DND-41 (cell line): ENCODE results near the gene LGR6.

Experiments used
- ATAC-seq: fragments of 200-7000 bp; cut with Tn5 transposase; 3 replicates; pipeline ENCODE4 v1.9.1; 2021; ENCODE audit warnings: low read depth; ENCODE audit not compliant: insufficient read depth
- DNase-seq: peaks from one replicate; pipeline ENCODE4 v3.0.0-alpha.2; 2020
- H2AFZ ChIP-seq: 2 replicates; pipeline ENCODE4 v1.6.0; 2012; ENCODE audit warnings: low read depth, low read length
- H3K27ac ChIP-seq: 2 replicates; pipeline ENCODE4 v1.5.1; 2012; ENCODE audit warnings: low read length, inconsistent platforms
- H3K27me3 ChIP-seq: fragments of 200-600 bp; sonication (generic); 2 replicates; pipeline ENCODE4 v1.6.0; 2012; ENCODE audit warnings: low read length, mild to moderate bottlenecking, inconsistent platforms; ENCODE audit not compliant: insufficient read depth, poor library complexity
- H3K36me3 ChIP-seq: 2 replicates; pipeline ENCODE4 v1.5.1; 2012; ENCODE audit warnings: low read length, inconsistent platforms; ENCODE audit not compliant: insufficient read depth
- H3K4me1 ChIP-seq: 2 replicates; pipeline ENCODE4 v1.5.1; 2012; ENCODE audit warnings: mild to moderate bottlenecking, low read length; ENCODE audit not compliant: insufficient read depth
- H3K4me2 ChIP-seq: 2 replicates; pipeline ENCODE4 v1.6.0; 2012; ENCODE audit warnings: mild to moderate bottlenecking, moderate library complexity, low read length, inconsistent platforms; ENCODE audit not compliant: insufficient read depth
- H3K4me3 ChIP-seq, 2 experiments: fragments of 200-600 bp in 1 of 2; shearing (Covaris generic) in 1 of 2; 2 replicates each; pipeline ENCODE4 v1.5.1; 2012 to 2016; ENCODE audit warnings: inconsistent platforms in 2 of 2, low read length in 2 of 2, mild to moderate bottlenecking in 2 of 2, low read depth in 1 of 2, moderate library complexity in 1 of 2
- H3K79me2 ChIP-seq: 2 replicates; pipeline ENCODE4 v1.6.0; 2012; ENCODE audit warnings: low read length, inconsistent platforms; ENCODE audit not compliant: insufficient read depth
- H3K9ac ChIP-seq: 2 replicates; pipeline ENCODE4 v1.6.0; 2012; ENCODE audit warnings: low read depth, mild to moderate bottlenecking, inconsistent platforms, low read length, moderate library complexity
- H3K9me3 ChIP-seq: 2 replicates; pipeline ENCODE4 v1.5.1; 2012; ENCODE audit warnings: low read length, moderate library complexity, mild to moderate bottlenecking, inconsistent platforms; ENCODE audit not compliant: insufficient read depth, severe bottlenecking
- H4K20me1 ChIP-seq: 2 replicates; pipeline ENCODE4 v1.6.0; 2012; ENCODE audit warnings: low read length; ENCODE audit not compliant: insufficient read depth
- EZH2 ChIP-seq: IDR thresholded peaks from 3 replicates; pipeline ENCODE4 v1.6.1; 2012; ENCODE audit warnings: borderline replicate concordance, low read depth, mild to moderate bottlenecking, moderate library complexity, low read length, inconsistent platforms; ENCODE audit not compliant: severe bottlenecking
- TF ChIP-seq, protein P1 (sequence below): IDR thresholded peaks from 2 replicates; pipeline ENCODE4 v1.5.1; 2012; ENCODE audit warnings: borderline replicate concordance, low read length, moderate library complexity, mild to moderate bottlenecking; ENCODE audit not compliant: poor library complexity, severe bottlenecking; ENCODE audit errors: extremely low read depth

Gene LGR6

DNA sequence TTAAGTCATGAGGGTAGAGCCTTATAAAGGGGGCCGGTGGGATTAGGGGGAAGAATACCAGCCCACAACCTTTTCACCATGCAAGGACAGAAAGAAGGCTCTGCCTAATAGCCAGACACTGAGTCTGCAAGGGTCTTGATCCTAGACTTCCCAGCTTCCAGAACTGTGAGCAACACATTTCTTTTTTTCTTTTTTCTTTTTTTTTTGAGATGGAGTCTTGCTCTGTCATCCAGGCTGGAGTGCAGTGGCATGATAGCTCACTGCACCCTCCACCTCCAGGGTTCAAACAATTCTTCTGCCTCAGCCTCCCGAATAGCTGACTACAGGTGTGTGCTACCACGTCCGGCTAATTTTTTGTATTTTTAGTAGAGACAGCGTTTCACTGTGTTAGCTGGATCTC lies 47.3 kb upstream of the LGR6 start:
- TF ChIP-seq, protein P1, sequence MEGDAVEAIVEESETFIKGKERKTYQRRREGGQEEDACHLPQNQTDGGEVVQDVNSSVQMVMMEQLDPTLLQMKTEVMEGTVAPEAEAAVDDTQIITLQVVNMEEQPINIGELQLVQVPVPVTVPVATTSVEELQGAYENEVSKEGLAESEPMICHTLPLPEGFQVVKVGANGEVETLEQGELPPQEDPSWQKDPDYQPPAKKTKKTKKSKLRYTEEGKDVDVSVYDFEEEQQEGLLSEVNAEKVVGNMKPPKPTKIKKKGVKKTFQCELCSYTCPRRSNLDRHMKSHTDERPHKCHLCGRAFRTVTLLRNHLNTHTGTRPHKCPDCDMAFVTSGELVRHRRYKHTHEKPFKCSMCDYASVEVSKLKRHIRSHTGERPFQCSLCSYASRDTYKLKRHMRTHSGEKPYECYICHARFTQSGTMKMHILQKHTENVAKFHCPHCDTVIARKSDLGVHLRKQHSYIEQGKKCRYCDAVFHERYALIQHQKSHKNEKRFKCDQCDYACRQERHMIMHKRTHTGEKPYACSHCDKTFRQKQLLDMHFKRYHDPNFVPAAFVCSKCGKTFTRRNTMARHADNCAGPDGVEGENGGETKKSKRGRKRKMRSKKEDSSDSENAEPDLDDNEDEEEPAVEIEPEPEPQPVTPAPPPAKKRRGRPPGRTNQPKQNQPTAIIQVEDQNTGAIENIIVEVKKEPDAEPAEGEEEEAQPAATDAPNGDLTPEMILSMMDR: no peak
- TF ChIP-seq EZH2: no peak
- H3K27ac ChIP-seq: no peak overlapping the region
- no peaks in the 10 kb centered on the region for H3K9me3 ChIP-seq
- H3K79me2 ChIP-seq: peaks cover 39% of the 10 kb centered on the region
- peaks cover 19% of the 10 kb centered on the region for H4K20me1 ChIP-seq
- H3K4me1 ChIP-seq: peaks cover 32% of the 10 kb centered on the region
- H3K9ac ChIP-seq: peak overlapping the region; percentile 96; the same call in 1 of the 2 replicates
- ATAC-seq (no peak), DNase-seq (no peak)
- H2AFZ ChIP-seq: no peak overlapping the region
- 0 out of 2 replicates have a peak overlapping the region, but pooled peaks have one; percentile 89 for H3K4me2 ChIP-seq
- no peak overlapping the region for H3K4me3 ChIP-seq
- no peaks in the 10 kb centered on the region for H3K27me3 ChIP-seq
- peaks cover 51% of the 10 kb centered on the region for H3K36me3 ChIP-seq

DNA sequence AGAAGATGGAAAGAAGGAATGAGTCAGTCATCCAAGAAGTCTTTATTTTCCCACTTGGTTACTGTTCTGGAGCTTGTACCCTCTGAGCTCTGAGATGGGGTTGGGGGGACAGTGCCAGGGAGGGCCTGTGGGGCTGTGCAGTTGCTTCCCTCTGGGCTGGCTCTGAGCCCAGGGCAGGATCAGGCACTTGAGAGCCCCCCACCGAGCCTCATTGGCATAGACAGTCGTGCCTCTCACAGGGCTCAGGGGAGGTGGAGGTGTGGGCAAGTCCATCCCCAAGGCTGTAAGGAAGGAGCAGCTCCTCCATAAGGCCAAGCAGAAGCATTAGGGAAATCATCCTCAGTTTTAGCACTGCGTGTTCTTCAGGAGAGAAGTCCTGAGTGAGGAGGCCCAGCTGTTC lies 46.6 kb upstream of the LGR6 start:
- Histone ChIP-seq H3K36me3 (peaks cover 57% of the 10 kb centered on the region), H3K9me3 (no peaks in the 10 kb centered on the region), H4K20me1 (peaks cover 18% of the 10 kb centered on the region), H3K4me2 (no peak overlapping the region), H3K4me1 (peaks cover 31% of the 10 kb centered on the region), H3K27ac (peak overlapping the region; percentile 12; the same call in 1 of the 2 replicates), H3K9ac (no peak overlapping the region), H2AFZ (no peak overlapping the region), H3K27me3 (no peaks in the 10 kb centered on the region), H3K4me3 (no peak overlapping the region), H3K79me2 (peaks cover 32% of the 10 kb centered on the region)
- ATAC-seq (no peak), DNase-seq (no peak)
- TF ChIP-seq, protein P1: no peak
- no peak for TF ChIP-seq EZH2

DNA sequence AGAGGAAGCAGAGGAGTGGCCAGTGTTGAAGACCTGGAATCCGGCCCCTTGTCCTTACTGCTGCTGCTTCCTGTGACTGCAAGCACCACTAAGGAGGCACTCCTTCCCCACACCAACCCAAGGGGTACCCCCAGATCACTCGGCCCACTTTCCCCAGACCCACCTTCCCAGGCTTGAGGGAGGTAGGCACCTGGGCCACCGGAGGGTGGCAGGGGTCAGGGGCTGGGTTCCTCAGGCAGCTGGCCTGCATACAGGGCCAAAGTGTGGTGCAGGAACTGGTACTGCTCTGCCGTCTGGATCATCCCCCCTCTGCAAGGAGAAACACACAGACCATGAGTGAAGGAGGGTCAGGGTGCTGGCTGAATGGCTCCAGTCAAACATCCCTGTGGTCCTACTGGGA lies 45.2 kb upstream of the LGR6 start:
- no peaks in the 10 kb centered on the region for H3K27me3 ChIP-seq

More for the DNA sequence above, 45.2 kb upstream of the LGR6 start:
- Histone ChIP-seq H3K36me3 (peaks cover 59% of the 10 kb centered on the region), H3K9ac (no peak overlapping the region), H3K79me2 (peaks cover 18% of the 10 kb centered on the region), H2AFZ (no peak overlapping the region), H3K4me1 (peaks cover 17% of the 10 kb centered on the region), H3K27ac (no peak overlapping the region), H3K9me3 (no peaks in the 10 kb centered on the region), H3K4me3 (no peak overlapping the region), H3K4me2 (no peak overlapping the region), H4K20me1 (peaks cover 4% of the 10 kb centered on the region)
- TF ChIP-seq EZH2: no peak
- TF ChIP-seq, protein P1: no peak
- DNase-seq: no peak
- no peak for ATAC-seq
